ENCODE measurements around the gene AVEN.

The AVEN gene

GRCh38 chr15:33908406-33908805, 130.6 kb downstream of the AVEN start:
- no peak for DNase-seq

GRCh38 chr15:33907326-33907725, 131.7 kb downstream of the AVEN start:
- DNase-seq = no peak

- DNase-seq = no peak
Measured at GRCh38 chr15:33903661-33904060, 135.3 kb downstream of the AVEN start.

- DNase-seq = no peak
Measured at GRCh38 chr15:33902043-33902442, 137.0 kb downstream of the AVEN start.

- no peak for DNase-seq
Measured at GRCh38 chr15:33894193-33894592, 144.8 kb downstream of the AVEN start.

GRCh38 chr15:33888176-33888575, 150.8 kb downstream of the AVEN start:
- DNase-seq = no peak

GRCh38 chr15:33882921-33883320, 156.1 kb downstream of the AVEN start:
- no peak for DNase-seq

GRCh38 chr15:33874156-33874555, 164.8 kb downstream of the AVEN start:
- no peak for DNase-seq

GRCh38 chr15:33872416-33873106, 166.4 kb downstream of the AVEN start:
- DNase-seq = no peak

- no peak for DNase-seq
Measured at GRCh38 chr15:33871980-33872379, 167.0 kb downstream of the AVEN start.

GRCh38 chr15:33866101-33866737, 172.8 kb downstream of the AVEN start:
- DNase-seq = no peak

GRCh38 chr15:33865416-33865815, 173.6 kb downstream of the AVEN start:
- no peak for DNase-seq

- DNase-seq = no peak
Measured at GRCh38 chr15:33864360-33865075, 174.5 kb downstream of the AVEN start.

GRCh38 chr15:33860754-33861153, 178.2 kb downstream of the AVEN start:
- no peak for DNase-seq

- no peak for DNase-seq
Measured at GRCh38 chr15:33859992-33860545, 178.9 kb downstream of the AVEN start.

GRCh38 chr15:33858836-33859235, 180.2 kb downstream of the AVEN start:
- no peak for DNase-seq

- DNase-seq = no peak
Measured at GRCh38 chr15:33857726-33858125, 181.3 kb downstream of the AVEN start.

GRCh38 chr15:33852570-33852969, 186.4 kb downstream of the AVEN start:
- DNase-seq = no peak

GRCh38 chr15:33852094-33852493, 186.9 kb downstream of the AVEN start:
- no peak for DNase-seq

- no peak for DNase-seq
Measured at GRCh38 chr15:33851079-33851478, 187.9 kb downstream of the AVEN start.

GRCh38 chr15:33848011-33848410, 191.0 kb downstream of the AVEN start:
- no peak for DNase-seq

- no peak for DNase-seq
Measured at GRCh38 chr15:33846862-33847261, 192.1 kb downstream of the AVEN start.

- no peak for DNase-seq
Measured at GRCh38 chr15:33846142-33846541, 192.9 kb downstream of the AVEN start.

GRCh38 chr15:33844597-33844996, 194.4 kb downstream of the AVEN start:
- no peak for DNase-seq
